Measurements from ENCODE around the gene THAP10.
A peak's percentile ranks its signal among the peaks of the same experiment; 100 is the strongest.
"Not testable (repeated sequence)": the region's sequence is repeated elsewhere in the genome, so short reads cannot be mapped to it uniquely, and the experiment has no call there.

THAP10 gene

DNA sequence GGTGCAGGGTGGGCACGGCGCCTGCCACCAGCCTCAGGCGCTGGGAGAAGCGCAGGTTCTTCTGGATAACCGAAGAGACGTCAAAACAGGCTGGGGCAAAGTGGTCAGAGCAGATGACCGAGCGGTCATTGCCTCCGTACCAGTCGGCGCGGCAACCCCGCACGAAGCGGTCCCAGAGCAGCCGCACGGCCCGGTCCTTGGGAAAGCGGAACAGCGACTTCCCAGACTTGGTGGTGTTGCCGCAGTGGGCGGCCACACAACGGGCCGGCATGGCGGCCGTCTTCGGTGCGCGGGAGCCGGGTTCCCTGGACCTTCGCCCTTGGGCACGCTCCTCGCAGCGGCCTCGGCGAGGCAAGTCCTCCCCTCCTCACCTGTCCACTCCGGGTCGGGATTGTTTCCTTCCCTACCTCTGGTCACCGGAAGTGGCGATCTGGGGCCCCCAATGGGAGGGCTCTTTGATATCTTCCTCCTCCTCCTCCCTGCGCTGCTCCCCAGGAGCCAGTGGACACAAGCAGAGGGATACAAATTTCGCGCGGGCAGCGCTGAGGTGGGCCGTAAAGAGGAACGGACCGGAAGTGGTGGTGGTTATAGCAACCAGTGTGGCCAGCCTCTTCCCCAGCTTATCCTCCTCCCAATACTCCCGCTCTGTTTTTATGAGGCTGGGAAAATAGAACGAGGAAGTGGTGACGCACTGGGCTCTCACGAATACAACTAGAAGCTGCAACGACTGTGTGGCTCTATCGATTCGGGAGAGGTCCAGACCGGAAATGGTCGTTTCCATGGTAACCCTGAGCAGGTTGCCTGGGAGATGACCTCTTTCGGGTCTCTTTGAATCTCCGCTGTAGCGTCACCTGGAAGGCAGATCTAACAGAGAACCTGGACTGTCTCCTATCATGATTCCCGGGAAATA, at the start of gene THAP10, which contains the start of gene LRRC49:
Gene THAP10, minus strand, starts transcription at position 432 of the 910 bp plus-strand sequence. Its CDS starts 161 bp downstream, at position 271.
Gene LRRC49, plus strand, starts transcription at position 825 of the 910 bp plus-strand sequence. Its CDS starts 69 bp downstream, at position 894.
- peak in 1 of 2 donors; percentile 29 for DNase-seq (ENCODE audit: low read depth in 2 of 2)

GRCh38 chr15:70936326-70936725, 44.1 kb upstream of the THAP10 start:
- DNase-seq (ENCODE audit: low read depth in 2 of 2), result no peak

- no peak for DNase-seq (ENCODE audit: low read depth in 2 of 2)
Measured at GRCh38 chr15:70935631-70936030, 43.4 kb upstream of the THAP10 start.

DNA sequence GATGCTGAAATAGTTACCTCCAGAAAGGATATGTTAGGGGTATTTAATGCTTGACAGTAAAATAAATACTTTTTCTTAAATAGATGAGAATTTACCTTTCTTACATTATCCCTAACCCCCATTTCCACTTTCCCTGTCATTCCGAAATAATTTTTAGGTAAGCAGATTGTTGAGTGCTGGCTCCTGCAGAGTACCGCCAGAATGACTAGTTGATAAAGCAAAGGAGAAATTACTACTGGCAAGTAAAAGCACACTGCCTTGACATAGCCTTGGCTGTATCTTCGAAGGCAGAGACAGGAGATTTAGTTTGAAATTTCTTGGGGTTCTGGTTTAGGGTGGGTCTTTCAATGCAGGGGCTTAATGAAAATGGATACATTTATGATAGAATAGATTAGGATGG, 41.2 kb upstream of the THAP10 start:
- DNase-seq (ENCODE audit: low read depth in 2 of 2), result no peak

- no peak for DNase-seq (ENCODE audit: low read depth in 2 of 2)
Measured at GRCh38 chr15:70932397-70932796, 40.2 kb upstream of the THAP10 start.

DNA sequence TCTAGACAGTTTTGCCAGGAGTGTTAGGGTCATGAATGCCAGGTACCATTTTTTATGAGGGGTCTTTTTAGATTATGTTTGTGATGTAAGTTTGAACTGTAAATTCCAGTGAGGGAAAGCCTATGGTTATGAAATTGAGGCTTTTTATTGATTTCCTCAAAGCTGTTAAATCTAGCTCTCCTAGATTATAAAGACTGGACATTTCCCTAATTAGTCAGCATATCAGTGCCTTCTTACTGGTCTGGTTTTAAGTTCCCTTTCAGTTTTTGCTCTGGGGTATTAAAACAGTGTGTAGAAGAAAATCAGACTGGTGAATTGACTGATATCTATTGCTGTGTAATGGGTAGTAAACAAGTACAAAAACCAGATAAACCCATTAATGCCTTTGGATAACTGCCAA, 39.6 kb upstream of the THAP10 start:
- no peak for DNase-seq (ENCODE audit: low read depth in 2 of 2)

- DNase-seq (ENCODE audit: low read depth in 2 of 2), result not testable (repeated sequence)
Measured at GRCh38 chr15:70926914-70927313, 34.7 kb upstream of the THAP10 start.

GRCh38 chr15:70923311-70924080, 31.3 kb upstream of the THAP10 start:
- no peak for DNase-seq (ENCODE audit: low read depth in 2 of 2)

- no peak for DNase-seq (ENCODE audit: low read depth in 2 of 2)
Measured at GRCh38 chr15:70922119-70922518, 29.9 kb upstream of the THAP10 start.

DNA sequence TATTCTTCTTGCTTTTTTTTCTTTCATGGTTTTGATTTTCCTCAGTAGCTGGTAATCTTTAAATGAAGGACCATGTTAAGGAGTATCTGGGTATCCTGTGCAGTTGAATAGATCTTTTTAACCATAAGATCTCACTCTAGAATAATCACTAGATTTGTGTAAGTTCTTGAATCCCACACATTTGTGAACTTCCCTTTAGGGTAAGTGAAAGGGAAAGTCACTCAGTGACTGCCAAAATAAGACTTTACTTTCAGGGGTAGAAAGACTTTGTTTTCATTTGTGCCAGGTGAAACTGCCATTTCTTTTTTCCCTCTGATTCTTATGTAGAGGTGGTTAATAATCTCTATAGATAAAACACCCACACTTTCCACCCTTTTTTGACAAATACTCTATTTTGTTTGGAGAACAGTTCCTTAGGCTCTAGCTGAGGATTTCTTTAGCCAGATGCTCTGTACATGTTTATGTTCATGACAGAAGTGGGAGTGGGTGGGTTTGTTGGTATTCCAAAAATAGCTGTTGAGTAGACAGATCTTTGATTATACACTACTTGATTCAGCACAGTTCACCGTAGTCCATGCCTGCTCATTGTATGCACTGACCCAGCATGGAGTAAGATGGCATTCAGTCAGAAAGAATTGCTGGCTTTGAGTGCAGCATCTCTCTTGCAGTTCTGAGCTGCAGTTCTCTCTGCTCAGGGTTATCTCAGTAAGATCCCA, 28.9 kb upstream of the THAP10 start:
- no peak for DNase-seq (ENCODE audit: low read depth in 2 of 2)

DNA sequence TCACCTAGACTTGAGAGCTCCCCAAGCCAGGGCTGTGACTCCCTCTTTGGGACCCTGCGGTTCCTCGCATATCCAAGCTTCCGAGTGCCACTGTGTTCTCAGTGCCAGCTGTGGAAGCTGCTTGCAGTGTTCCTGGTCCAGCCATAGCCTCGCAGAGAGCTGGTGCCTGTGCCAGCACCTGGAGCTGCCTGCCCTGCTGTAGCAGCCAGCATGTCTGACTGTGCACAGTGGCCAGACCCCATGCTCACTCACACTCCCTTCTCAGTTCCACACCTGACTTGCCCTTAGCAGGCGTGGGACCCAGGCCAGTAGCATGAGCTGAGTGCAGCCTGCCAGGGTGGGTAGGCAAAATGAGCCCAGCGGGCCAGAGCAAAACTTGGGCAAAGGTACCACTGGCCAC, 25.7 kb upstream of the THAP10 start:
- DNase-seq (ENCODE audit: low read depth in 2 of 2), result no peak

DNA sequence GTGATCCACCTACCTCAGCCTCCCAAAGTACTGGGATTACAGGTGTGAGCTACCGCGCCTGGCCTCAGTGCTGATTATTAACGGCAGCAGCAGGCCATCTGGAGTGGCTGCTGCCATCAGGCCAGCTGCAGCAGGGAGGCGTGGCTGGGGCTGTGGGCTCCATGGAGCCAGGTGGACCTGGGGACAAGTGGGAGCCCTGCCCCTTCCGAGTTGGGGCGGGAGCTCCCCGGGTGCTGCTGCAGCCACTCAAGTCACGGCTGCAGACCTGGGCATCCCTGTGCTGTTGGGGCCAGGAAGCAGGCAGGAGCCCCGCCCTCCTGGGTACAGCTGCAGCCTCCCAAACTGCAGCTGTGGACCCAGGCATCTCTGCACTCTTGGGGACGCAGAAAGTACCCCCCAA, 24.3 kb upstream of the THAP10 start:
- no peak for DNase-seq (ENCODE audit: low read depth in 2 of 2)

- no peak for DNase-seq (ENCODE audit: low read depth in 2 of 2)
Measured at GRCh38 chr15:70912187-70912586, 20.0 kb upstream of the THAP10 start.

- no peak for DNase-seq (ENCODE audit: low read depth in 2 of 2)
Measured at GRCh38 chr15:70910958-70911357, 18.7 kb upstream of the THAP10 start.

DNA sequence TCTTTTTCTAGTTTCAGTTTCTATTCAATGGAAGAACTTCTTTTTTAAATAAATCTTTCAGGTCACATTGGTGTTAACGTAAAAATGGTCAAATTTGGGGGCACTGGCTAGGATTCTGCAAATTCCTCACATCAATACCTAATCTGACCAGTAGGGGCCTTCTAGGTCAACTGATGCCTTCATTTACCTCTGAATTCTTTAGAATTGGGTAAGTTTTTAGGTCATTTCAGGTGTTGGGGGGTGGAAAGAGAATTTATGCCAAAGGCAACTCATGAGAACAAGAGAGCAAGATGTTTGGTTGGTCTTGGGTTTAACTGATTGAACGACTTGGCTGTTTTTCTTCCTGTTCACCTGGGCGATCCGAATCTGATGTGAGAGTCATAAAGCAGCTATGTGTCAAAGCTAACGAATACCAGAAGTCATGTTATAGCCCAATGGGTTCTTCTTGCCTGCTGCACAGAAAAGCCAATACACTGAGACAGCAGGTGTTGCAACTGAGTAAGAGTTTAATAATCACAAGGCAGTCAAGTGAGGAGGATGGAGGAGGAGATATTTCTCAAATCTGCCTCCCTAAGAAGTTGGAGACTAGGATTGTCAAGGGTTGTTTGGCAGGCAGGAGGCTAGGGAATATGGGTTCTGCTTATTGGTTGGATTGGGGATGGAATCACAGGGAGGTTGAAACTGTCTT, 15.7 kb upstream of the THAP10 start:
- no peak for DNase-seq (ENCODE audit: low read depth in 2 of 2)

DNA sequence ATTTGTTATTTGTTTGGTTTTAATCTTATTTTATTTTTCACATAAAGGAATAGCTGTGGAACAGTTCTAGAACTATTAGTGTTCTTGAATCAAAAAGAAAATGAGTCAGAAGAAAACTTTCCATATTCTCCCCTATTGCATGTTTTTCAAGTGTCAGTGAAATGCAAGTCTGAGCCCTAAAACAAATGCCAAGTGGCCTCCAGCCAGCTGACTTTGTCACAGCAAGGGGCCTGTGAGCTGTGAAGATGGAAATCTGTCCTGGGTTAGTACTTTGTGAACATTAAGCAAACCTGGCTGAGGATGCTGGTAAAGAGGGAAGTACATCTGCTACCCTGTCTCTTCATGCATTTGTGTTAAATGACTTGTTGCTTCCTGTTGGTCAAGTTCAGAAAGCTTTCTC, 14.6 kb upstream of the THAP10 start:
- DNase-seq (ENCODE audit: low read depth in 2 of 2), result no peak

GRCh38 chr15:70902107-70902506, 9.9 kb upstream of the THAP10 start:
- no peak for DNase-seq (ENCODE audit: low read depth in 2 of 2)

- DNase-seq (ENCODE audit: low read depth in 2 of 2), result no peak
Measured at GRCh38 chr15:70892912-70893560, 803 bp upstream of the THAP10 start.

GRCh38 chr15:70882361-70882760, 9.9 kb downstream of the THAP10 start:
- no peak for DNase-seq (ENCODE audit: low read depth in 2 of 2)

DNA sequence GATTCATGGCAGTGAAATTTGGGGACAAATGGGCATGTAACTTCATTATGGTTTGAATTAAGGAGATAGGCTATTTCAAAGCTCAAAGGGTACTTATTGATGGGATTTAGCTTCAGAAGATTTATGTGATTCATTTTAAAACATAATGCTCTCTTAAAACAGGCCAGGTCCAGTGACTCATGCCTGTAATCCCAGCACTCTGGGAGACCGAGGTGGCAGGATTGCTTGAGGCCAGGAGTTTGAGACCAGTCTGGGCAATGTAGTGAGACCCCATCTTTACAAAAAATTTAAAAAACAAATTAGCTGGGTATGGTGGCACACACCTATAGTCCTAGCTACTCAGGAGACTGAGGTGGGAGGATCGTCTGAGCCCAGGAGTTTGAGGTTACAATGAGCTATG, 11.5 kb downstream of the THAP10 start:
- no peak for DNase-seq (ENCODE audit: low read depth in 2 of 2)

- no peak for DNase-seq (ENCODE audit: low read depth in 2 of 2)
Measured at GRCh38 chr15:70879401-70879800, 12.8 kb downstream of the THAP10 start.
